DOHH2 (cell line): ENCODE data around the gene GAS2L2.
"Not testable (repeated sequence)": the region's sequence is repeated elsewhere in the genome, so short reads cannot be mapped to it uniquely, and the experiment has no call there.

Experiments
- H3F3A ChIP-seq: fragments of 200-600 bp; sonication (generic), shearing (Covaris generic); 2 replicates; pipeline ENCODE4 v1.6.0; 2016; ENCODE audit warnings: antibody characterized with exemption, mild to moderate bottlenecking; ENCODE audit not compliant: control insufficient read depth, insufficient read depth
- H3K27ac ChIP-seq: fragments of 200-600 bp; sonication (generic); 2 replicates; pipeline ENCODE4 v1.5.1; 2014; ENCODE audit warnings: low read depth, mild to moderate bottlenecking, low read length, moderate library complexity
- H3K27me3 ChIP-seq: fragments of 200-600 bp; sonication (generic); 2 replicates; pipeline ENCODE4 v1.6.1; 2014; ENCODE audit warnings: mild to moderate bottlenecking, low read length, mixed read lengths; ENCODE audit not compliant: control insufficient read depth
- H3K36me3 ChIP-seq: fragments of 200-600 bp; sonication (generic); 2 replicates; pipeline ENCODE4 v1.6.1; 2014; ENCODE audit warnings: mild to moderate bottlenecking, low read length, moderate library complexity, mixed read lengths; ENCODE audit not compliant: control insufficient read depth
- H3K4me1 ChIP-seq: fragments of 200-600 bp; sonication (generic); 2 replicates; pipeline ENCODE4 v1.6.1; 2014; ENCODE audit warnings: mild to moderate bottlenecking, low read length, mixed read lengths; ENCODE audit not compliant: control insufficient read depth
- H3K4me2 ChIP-seq: fragments of 200-600 bp; sonication (generic); 2 replicates; pipeline ENCODE4 v1.6.0; 2014; ENCODE audit warnings: mild to moderate bottlenecking, low read length, moderate library complexity
- H3K4me3 ChIP-seq: fragments of 200-600 bp; sonication (generic); 2 replicates; pipeline ENCODE4 v1.5.1; 2014; ENCODE audit warnings: mild to moderate bottlenecking, low read length, mixed read lengths
- H3K79me2 ChIP-seq: fragments of 200-600 bp; sonication (generic); 2 replicates; pipeline ENCODE4 v1.6.1; 2014; ENCODE audit warnings: mild to moderate bottlenecking, low read length, mixed read lengths; ENCODE audit not compliant: control insufficient read depth
- H3K9me2 ChIP-seq: fragments of 200-600 bp; sonication (generic); replicated peaks from 2 replicates; pipeline ENCODE4 v1.6.1; 2014; ENCODE audit warnings: mild to moderate bottlenecking, low read length, mixed read lengths; ENCODE audit not compliant: control insufficient read depth
- H3K9me3 ChIP-seq: fragments of 200-600 bp; sonication (generic); 2 replicates; pipeline ENCODE4 v1.6.1; 2014; ENCODE audit warnings: antibody characterized with exemption, low read length, mixed read lengths; ENCODE audit not compliant: control insufficient read depth, insufficient read depth
- H4K20me1 ChIP-seq: fragments of 200-600 bp; sonication (generic); 2 replicates; pipeline ENCODE4 v1.6.0; 2014; ENCODE audit warnings: low read depth, mild to moderate bottlenecking, antibody characterized with exemption, low read length, moderate library complexity; ENCODE audit not compliant: control insufficient read depth, insufficient read depth
- CTCF ChIP-seq: fragments of 200-600 bp; sonication (generic); IDR thresholded peaks from one replicate; pipeline ENCODE4 v1.5.1; 2014; ENCODE audit warnings: antibody characterized with exemption, mild to moderate bottlenecking, low read depth, low read length; ENCODE audit not compliant: poor library complexity, severe bottlenecking
- EZH2phosphoT487 ChIP-seq: fragments of 200-600 bp; sonication (generic); IDR thresholded peaks from 2 replicates; pipeline ENCODE4 v1.6.1; 2017; ENCODE audit warnings: borderline replicate concordance, mild to moderate bottlenecking, antibody characterized with exemption, low read length, moderate library complexity, mixed read lengths

The GAS2L2 gene

GRCh38 chr17:35757243-35757642, 4.2 kb upstream of the GAS2L2 start:
- H3K36me3 ChIP-seq: no peaks in the 10 kb centered on the region
- TF ChIP-seq EZH2phosphoT487 (no peak), CTCF (no peak)
- H3F3A ChIP-seq: no peaks in the 10 kb centered on the region
- peaks cover 10% of the 10 kb centered on the region; the same call in 1 of the 2 replicates for H3K27me3 ChIP-seq
- no peak overlapping the region for H3K4me3 ChIP-seq
- H3K4me1 ChIP-seq: peaks cover 9% of the 10 kb centered on the region
- H3K9me3 ChIP-seq: no peaks in the 10 kb centered on the region
- no peaks in the 10 kb centered on the region for H3K79me2 ChIP-seq
- no peak overlapping the region for H3K4me2 ChIP-seq
- no peak overlapping the region for H3K27ac ChIP-seq
- H3K9me2 ChIP-seq: no peaks in the 10 kb centered on the region
- H4K20me1 ChIP-seq: no peaks in the 10 kb centered on the region

GRCh38 chr17:35752471-35752870, 568 bp downstream of the GAS2L2 start:
- Histone ChIP-seq H3K9me2 (no peaks in the 10 kb centered on the region), H3K27ac (no peak overlapping the region), H3K79me2 (no peaks in the 10 kb centered on the region), H3K27me3 (peaks cover 40% of the 10 kb centered on the region), H3K4me3 (no peak overlapping the region), H3F3A (no peaks in the 10 kb centered on the region), H3K36me3 (no peaks in the 10 kb centered on the region), H3K4me2 (no peak overlapping the region), H3K9me3 (no peaks in the 10 kb centered on the region), H3K4me1 (peaks cover 16% of the 10 kb centered on the region), H4K20me1 (no peaks in the 10 kb centered on the region)
- TF ChIP-seq EZH2phosphoT487 (no peak), CTCF (no peak)

- not testable (repeated sequence) for H3K9me3 ChIP-seq, H3K27ac ChIP-seq, H3F3A ChIP-seq, H3K4me3 ChIP-seq, H3K79me2 ChIP-seq, H3K4me2 ChIP-seq, H4K20me1 ChIP-seq, H3K36me3 ChIP-seq, H3K9me2 ChIP-seq
- peaks cover 15% of the 10 kb centered on the region for H3K4me1 ChIP-seq
- H3K27me3 ChIP-seq: peaks cover 40% of the 10 kb centered on the region
Measured at GRCh38 chr17:35751541-35751940, 1.5 kb downstream of the GAS2L2 start.

- H4K20me1 ChIP-seq: no peaks in the 10 kb centered on the region
- no peak overlapping the region for H3K4me3 ChIP-seq
- H3K27ac ChIP-seq: no peak overlapping the region
- H3K79me2 ChIP-seq: no peaks in the 10 kb centered on the region
- H3F3A ChIP-seq: no peaks in the 10 kb centered on the region
- peak overlapping the region; percentile 20; the same call in 1 of the 2 replicates for H3K4me2 ChIP-seq
- TF ChIP-seq CTCF (no peak), EZH2phosphoT487 (no peak)
- H3K9me2 ChIP-seq: no peaks in the 10 kb centered on the region
- H3K9me3 ChIP-seq: no peaks in the 10 kb centered on the region
- H3K36me3 ChIP-seq: no peaks in the 10 kb centered on the region
- peaks cover 7% of the 10 kb centered on the region for H3K4me1 ChIP-seq
- peaks cover 40% of the 10 kb centered on the region for H3K27me3 ChIP-seq
Measured at GRCh38 chr17:35750526-35751395, 2.3 kb downstream of the GAS2L2 start.
